SH-SY5Y (cell line): ENCODE results near the gene TEX28.

Source experiments
- GATA2 ChIP-seq: IDR thresholded peaks from 2 replicates; pipeline ENCODE4 v1.6.1; 2011; ENCODE audit warnings: mild to moderate bottlenecking, low read depth, low read length
- GATA3 ChIP-seq: IDR thresholded peaks from 2 replicates; pipeline ENCODE4 v1.6.1; 2011; ENCODE audit warnings: low read depth, mild to moderate bottlenecking, low read length, moderate library complexity

TEX28 gene

DNA sequence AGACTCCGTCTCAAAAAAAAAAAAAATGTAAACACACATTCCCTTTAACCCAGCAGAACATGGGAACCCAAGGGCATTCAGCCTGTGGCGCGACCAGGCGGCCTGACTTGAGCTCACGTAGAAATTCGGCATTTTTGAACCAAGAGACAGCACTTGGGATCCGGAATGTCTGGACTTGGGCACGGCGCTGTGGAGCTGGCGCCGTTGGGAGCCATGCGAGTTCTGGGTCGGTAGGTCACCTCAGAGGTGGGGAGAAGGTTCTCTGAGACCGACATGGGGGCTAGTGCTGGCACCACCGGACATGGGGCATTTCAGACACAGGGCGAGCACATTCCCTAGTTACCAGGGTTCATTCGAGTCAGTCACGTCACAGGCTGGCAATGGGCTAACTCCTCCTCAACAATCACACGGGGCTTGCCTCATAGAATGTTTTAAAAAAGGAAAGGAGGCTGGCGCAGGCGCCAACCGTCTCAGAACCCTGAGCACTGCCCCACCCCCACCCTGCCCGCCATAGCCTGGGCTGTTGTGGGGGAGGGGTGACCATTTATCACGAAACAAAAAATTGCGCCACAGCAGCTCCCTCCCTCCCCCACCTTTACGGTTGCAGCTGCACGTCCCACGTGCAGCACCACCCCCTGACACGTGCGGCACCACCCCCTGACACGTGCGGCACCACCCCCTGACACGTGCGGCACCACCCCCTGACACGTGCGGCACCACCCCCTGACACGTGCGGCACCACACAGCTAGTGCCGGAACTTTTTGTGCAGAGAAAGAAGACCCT lies at the start of gene TEX28:
Gene TEX28, minus strand, starts transcription at position 334 of the 784 bp plus-strand sequence. CDS start 3,007 bp downstream, outside the sequence.
- TF ChIP-seq GATA3 (no peak), GATA2 (no peak)

DNA sequence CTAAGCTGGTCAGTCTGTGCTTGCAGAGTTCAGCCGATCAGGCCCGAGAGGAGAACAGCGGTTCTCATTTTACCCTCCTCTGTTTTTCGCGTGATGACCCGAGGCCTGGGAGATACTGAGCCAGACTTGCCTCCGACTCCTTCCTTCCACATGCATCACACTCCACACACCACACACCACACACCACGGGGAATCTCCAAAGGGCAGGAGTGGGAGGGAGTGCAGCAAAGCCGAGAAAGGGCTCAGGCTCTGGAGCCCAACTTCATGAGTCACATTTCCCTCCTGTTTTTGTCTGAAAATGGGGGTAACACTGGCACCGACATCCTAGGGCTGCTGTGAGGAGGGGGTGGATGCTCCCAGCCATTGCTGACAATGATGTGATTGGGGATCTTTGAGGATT lies 39.6 kb upstream of the TEX28 start:
- TF ChIP-seq GATA3 = no peak
- no peak for TF ChIP-seq GATA2

DNA sequence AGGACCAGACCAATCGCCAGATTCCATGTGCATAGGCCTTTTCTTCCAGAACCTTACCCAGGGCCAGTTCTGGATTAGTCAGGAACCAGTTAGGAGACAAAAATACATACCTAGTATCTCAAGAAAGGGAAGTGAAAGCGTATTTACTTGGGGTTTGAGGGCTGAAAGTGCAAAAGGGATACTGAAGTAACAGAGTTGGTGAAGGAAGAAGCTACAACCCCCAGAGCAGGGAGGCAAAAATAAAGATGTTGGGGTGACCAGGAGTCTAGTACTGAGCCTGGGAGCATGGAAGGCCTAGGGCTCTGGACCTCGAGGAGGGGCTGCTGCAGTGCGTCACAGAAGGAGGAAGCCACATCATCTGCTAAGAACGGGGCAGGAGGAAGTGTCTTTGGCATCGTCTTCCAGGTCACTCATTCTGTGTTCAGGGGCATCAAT lies 38.9 kb upstream of the TEX28 start:
- no peak for TF ChIP-seq GATA2
- no peak for TF ChIP-seq GATA3

DNA sequence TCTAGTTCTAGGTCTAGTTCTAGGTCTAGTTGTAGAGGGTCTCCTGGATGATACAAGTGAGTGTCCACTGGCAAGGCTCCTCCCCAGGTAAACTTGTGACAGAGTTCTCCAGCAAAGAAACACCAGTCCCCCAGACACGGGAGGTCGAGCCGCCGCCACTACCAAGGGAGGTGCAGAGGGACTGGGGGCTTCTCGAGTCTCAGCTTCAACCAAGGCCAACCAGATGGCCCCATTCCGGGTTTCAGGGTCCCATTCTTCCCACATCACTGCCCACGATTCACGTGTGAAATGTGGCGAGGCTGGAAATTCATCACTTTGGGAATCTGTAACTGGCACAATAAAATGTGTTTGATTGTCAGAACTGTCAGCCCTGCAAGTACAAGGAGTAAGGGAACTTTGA lies 38.2 kb upstream of the TEX28 start:
- TF ChIP-seq GATA3 (no peak), GATA2 (no peak)

GRCh38 chrX:154332561-154332960 lies 37.6 kb upstream of the TEX28 start:
- TF ChIP-seq GATA3 (no peak), GATA2 (no peak)

- no peak for TF ChIP-seq GATA2
- no peak for TF ChIP-seq GATA3
These were observed 34.4 kb upstream of the TEX28 start for GRCh38 chrX:154329294-154329693.

DNA sequence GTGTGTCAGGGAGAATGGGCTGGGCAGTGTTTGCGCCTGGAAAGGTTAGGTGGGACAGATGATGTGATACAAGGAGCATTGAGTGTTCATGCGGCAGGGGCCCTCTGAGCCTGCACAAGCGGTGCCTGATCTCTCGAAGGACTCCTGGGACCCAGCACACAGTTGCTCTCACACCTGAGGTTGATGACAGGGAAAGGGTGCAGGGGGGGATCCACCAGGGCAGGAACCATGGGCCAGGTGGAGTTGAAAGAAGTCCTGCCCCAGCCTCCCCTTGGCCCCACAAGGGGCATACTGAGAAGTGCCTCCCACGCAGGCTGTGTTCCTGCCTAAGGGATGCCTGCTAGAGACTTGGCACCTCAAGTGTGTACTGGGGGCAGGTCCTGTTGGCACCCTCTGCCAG lies 33.7 kb upstream of the TEX28 start:
- TF ChIP-seq GATA2 (no peak), GATA3 (no peak)

GRCh38 chrX:154327038-154327820 lies 32.3 kb upstream of the TEX28 start:
- TF ChIP-seq GATA2 (no peak), GATA3 (no peak)

DNA sequence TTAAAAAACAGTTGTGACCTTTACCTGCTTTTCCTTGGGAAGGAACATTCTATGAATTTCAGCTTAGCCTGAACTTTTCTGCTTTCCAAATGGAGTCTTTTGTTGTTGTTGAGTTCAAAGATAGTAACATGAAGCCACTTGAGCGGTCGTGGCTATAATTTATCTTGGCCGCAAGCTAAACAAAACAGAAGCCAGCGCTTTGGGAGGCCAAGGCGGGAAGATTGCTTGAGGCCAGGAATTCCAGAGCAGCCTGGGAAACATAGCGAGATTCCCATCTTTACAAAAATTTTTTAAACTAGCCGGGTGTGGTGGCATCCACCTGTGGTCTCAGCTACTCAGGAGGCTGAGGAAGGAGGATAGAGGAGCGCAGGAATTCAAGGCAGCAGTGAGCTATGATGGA lies 30.6 kb upstream of the TEX28 start:
- TF ChIP-seq GATA3 (no peak), GATA2 (no peak)

DNA sequence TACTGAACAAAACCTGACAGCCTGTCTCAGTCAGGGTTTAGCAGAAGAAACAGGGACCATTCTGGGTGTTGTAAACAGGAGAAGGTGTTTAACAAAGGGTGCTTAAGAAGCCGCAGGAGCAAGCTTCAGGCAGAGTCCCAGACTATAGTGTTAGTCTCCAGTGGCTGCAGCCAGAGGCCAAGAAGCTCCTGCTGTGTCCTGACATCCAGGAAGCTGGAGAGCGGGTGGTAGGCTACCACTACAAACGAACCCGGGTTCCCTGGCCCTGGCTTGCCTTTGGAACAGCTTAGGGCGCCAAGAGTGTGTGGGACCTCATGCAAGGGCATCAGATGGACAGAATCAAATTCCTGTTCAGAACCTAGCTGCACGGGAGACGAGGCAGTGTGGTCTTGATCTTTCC lies 28.6 kb upstream of the TEX28 start:
- TF ChIP-seq GATA2 (no peak), GATA3 (no peak)

GRCh38 chrX:154322890-154323289 lies 28.0 kb upstream of the TEX28 start:
- TF ChIP-seq GATA2 = no peak
- TF ChIP-seq GATA3 = no peak

- TF ChIP-seq GATA2 (no peak), GATA3 (no peak)
These were observed 26.7 kb upstream of the TEX28 start for GRCh38 chrX:154321594-154321993.

GRCh38 chrX:154321152-154321551 lies 26.2 kb upstream of the TEX28 start:
- TF ChIP-seq GATA3 (no peak), GATA2 (no peak)

DNA sequence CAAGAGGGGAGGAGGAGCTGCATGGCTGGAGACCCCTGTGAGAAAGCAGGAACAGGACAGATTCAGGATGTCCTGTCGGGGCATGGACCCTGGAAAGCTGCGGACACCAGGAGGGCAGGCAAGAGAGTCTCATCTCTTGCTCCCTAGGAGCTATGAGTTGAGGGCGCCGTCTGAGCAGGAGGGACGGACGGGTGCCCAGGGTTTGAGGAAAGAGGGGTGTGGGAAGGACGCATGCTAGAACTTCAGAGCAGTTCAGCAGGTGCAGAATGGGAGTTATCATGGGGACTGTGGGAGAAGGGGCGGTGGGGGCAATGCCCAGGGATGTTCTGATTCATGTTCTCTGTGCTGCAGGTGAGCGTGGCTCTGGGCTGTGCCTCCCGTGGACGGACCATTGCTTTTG lies 25.5 kb upstream of the TEX28 start:
- TF ChIP-seq GATA3 = no peak
- no peak for TF ChIP-seq GATA2
